ENCODE results near the gene C1orf35. TPM values are rescaled to one million over a fixed set of nuclear protein-coding genes. Genes with fewer than 3 reads are reported as not detected.

C1orf35 gene
- total and polyA plus RNA-seq, 2 experiments from 2014 or later: 14.0 to 67.6 TPM

DNA sequence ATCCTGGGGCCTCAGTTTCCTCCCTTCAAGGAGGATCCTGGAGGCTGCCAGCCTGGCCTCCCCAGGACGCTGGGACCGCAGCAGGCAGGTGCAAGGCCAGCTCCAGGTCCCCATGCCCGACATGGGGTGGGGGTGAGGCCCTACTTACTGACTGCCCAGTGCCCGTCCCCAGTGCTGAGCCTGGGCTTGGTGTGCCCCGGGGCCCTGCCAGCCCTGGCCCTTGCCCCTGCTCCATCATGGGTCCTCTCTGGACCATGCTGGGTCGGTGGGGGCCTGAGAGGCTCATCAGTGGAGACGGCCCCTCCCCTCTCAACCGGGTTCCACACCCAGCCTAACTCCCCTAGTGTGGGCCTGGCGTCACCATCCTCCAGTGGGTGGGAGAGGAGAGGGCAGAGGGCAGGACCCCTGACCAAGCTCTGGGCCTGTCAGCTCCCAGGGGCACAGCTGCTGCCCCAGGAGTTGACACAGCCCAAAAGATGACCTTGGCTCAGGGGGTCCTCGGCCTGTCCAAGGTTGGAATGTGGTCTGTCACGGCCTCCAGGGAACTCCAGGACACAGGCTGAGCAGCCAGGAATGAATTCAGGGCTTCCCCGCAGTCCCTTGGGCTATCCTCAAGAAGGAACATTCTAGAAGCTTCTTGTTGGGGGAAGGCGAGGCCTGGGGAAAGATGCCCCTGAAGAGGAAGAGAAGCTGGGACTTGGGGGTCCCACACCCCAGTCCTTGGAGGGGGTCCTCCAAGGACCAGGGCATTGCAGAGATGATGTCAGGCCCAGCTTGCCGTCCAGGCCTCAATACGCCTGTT lies 38.2 kb downstream of the C1orf35 start:
- H3K27ac Mint-ChIP-seq: no peak overlapping the region
- Histone ChIP-seq H3K4me3 (no peak overlapping the region), H3K79me2 (replicated peaks; ENCODE audit: insufficient read depth) (no peaks in the 10 kb centered on the region), H4K20me1 (replicated peaks; ENCODE audit: insufficient read depth) (no peaks in the 10 kb centered on the region), H2AFZ (no peak overlapping the region), H3K9me2 (ENCODE audit: insufficient read depth) (no peaks in the 10 kb centered on the region), H3K4me1 (ENCODE audit: insufficient read depth) (peaks cover 5% of the 10 kb centered on the region; the same call in 1 of the 2 replicates), H3K4me2 (no peak overlapping the region), H3K27ac (ENCODE audit: low read depth) (no peak overlapping the region), H3K36me3 (ENCODE audit: insufficient read depth) (no peaks in the 10 kb centered on the region), H3K27me3 (ENCODE audit: insufficient read depth) (peaks cover 97% of the 10 kb centered on the region), H3F3A (replicated peaks; ENCODE audit: low read depth) (no peaks in the 10 kb centered on the region)
- H3K4me1 Mint-ChIP-seq: peaks cover 5% of the 10 kb centered on the region
- H3K4me3 Mint-ChIP-seq: no peak overlapping the region
- TF ChIP-seq POLR2AphosphoS5 (IDR thresholded peaks at IDR 0.05; ENCODE audit: low read depth): no peak
- no peak for TF ChIP-seq ZNF114 (CRISPR knock-in tag; IDR thresholded peaks at IDR 0.05)
- TF ChIP-seq EZH2 (IDR thresholded peaks at IDR 0.05; ENCODE audit: low read depth, unreplicated experiment): no peak
- TF ChIP-seq, protein P1, sequence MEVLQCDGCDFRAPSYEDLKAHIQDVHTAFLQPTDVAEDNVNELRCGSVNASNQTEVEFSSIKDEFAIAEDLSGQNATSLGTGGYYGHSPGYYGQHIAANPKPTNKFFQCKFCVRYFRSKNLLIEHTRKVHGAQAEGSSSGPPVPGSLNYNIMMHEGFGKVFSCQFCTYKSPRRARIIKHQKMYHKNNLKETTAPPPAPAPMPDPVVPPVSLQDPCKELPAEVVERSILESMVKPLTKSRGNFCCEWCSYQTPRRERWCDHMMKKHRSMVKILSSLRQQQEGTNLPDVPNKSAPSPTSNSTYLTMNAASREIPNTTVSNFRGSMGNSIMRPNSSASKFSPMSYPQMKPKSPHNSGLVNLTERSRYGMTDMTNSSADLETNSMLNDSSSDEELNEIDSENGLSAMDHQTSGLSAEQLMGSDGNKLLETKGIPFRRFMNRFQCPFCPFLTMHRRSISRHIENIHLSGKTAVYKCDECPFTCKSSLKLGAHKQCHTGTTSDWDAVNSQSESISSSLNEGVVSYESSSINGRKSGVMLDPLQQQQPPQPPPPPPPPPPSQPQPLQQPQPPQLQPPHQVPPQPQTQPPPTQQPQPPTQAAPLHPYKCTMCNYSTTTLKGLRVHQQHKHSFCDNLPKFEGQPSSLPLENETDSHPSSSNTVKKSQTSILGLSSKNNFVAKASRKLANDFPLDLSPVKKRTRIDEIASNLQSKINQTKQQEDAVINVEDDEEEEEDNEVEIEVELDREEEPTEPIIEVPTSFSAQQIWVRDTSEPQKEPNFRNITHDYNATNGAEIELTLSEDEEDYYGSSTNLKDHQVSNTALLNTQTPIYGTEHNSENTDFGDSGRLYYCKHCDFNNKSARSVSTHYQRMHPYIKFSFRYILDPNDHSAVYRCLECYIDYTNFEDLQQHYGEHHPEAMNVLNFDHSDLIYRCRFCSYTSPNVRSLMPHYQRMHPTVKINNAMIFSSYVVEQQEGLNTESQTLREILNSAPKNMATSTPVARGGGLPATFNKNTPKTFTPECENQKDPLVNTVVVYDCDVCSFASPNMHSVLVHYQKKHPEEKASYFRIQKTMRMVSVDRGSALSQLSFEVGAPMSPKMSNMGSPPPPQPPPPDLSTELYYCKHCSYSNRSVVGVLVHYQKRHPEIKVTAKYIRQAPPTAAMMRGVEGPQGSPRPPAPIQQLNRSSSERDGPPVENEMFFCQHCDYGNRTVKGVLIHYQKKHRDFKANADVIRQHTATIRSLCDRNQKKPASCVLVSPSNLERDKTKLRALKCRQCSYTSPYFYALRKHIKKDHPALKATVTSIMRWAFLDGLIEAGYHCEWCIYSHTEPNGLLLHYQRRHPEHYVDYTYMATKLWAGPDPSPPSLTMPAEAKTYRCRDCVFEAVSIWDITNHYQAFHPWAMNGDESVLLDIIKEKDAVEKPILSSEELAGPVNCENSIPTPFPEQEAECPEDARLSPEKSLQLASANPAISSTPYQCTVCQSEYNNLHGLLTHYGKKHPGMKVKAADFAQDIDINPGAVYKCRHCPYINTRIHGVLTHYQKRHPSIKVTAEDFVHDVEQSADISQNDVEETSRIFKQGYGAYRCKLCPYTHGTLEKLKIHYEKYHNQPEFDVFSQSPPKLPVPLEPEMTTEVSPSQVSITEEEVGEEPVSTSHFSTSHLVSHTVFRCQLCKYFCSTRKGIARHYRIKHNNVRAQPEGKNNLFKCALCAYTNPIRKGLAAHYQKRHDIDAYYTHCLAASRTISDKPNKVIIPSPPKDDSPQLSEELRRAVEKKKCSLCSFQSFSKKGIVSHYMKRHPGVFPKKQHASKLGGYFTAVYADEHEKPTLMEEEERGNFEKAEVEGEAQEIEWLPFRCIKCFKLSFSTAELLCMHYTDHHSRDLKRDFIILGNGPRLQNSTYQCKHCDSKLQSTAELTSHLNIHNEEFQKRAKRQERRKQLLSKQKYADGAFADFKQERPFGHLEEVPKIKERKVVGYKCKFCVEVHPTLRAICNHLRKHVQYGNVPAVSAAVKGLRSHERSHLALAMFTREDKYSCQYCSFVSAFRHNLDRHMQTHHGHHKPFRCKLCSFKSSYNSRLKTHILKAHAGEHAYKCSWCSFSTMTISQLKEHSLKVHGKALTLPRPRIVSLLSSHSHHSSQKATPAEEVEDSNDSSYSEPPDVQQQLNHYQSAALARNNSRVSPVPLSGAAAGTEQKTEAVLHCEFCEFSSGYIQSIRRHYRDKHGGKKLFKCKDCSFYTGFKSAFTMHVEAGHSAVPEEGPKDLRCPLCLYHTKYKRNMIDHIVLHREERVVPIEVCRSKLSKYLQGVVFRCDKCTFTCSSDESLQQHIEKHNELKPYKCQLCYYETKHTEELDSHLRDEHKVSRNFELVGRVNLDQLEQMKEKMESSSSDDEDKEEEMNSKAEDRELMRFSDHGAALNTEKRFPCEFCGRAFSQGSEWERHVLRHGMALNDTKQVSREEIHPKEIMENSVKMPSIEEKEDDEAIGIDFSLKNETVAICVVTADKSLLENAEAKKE (CRISPR knock-in tag; IDR thresholded peaks at IDR 0.05): no peak
- TF ChIP-seq, protein P2, sequence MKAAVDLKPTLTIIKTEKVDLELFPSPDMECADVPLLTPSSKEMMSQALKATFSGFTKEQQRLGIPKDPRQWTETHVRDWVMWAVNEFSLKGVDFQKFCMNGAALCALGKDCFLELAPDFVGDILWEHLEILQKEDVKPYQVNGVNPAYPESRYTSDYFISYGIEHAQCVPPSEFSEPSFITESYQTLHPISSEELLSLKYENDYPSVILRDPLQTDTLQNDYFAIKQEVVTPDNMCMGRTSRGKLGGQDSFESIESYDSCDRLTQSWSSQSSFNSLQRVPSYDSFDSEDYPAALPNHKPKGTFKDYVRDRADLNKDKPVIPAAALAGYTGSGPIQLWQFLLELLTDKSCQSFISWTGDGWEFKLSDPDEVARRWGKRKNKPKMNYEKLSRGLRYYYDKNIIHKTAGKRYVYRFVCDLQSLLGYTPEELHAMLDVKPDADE (IDR thresholded peaks at IDR 0.05): no peak
- TF ChIP-seq STAT1 (IDR thresholded peaks at IDR 0.05; ENCODE audit: unreplicated experiment): no peak
- H3K36me3 Mint-ChIP-seq (ENCODE audit: low read depth): peaks cover 4% of the 10 kb centered on the region; the same call in 1 of the 3 replicates
- no peaks in the 10 kb centered on the region for H3K9me3 Mint-ChIP-seq
- no peak for DNase-seq (ENCODE audit: low spot score)
- ATAC-seq: no peak
- peaks cover 65% of the 10 kb centered on the region for H3K27me3 Mint-ChIP-seq (ENCODE audit: insufficient read depth, low read depth, poor library complexity)
